ENCODE results near the gene RAB36.

DNA sequence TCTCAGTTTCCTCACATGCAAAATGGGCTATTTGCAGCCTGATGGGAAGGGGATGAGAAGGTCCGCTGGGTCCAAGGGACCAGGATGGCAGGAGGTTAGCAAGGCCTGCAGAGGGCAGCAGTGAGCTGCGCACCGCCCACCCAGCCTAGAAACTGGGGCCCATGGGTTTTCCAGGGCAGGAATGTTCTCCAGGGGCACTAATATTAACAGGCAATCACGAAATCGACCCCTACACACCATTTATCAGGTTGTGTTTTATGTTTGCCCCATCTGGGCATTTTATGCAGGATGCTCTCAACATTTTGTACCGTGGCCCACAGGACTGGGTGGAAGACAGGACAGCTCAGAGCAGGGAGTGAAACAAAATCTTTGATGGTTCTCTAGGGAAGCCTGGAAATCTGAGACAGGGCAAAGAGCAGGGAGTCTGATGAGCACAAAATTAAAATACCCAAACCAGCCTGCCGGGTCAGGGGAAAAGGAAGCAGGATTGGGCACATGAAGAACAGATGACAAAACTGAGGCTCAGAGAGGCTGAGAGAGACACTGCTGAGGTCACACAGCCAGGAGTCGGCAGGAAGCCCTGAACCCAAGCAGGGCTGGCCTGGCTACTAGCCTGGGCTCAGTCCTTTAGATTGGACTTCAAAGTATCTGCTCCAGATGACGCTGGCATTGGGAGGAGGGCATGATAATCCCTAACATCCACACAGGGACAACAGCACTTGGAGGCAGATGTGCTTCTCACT is 33.4 kb downstream of the RAB36 start:
- TF ChIP-seq, protein P1, sequence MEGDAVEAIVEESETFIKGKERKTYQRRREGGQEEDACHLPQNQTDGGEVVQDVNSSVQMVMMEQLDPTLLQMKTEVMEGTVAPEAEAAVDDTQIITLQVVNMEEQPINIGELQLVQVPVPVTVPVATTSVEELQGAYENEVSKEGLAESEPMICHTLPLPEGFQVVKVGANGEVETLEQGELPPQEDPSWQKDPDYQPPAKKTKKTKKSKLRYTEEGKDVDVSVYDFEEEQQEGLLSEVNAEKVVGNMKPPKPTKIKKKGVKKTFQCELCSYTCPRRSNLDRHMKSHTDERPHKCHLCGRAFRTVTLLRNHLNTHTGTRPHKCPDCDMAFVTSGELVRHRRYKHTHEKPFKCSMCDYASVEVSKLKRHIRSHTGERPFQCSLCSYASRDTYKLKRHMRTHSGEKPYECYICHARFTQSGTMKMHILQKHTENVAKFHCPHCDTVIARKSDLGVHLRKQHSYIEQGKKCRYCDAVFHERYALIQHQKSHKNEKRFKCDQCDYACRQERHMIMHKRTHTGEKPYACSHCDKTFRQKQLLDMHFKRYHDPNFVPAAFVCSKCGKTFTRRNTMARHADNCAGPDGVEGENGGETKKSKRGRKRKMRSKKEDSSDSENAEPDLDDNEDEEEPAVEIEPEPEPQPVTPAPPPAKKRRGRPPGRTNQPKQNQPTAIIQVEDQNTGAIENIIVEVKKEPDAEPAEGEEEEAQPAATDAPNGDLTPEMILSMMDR (IDR thresholded peaks at IDR 0.05): peak; percentile 83
- TF ChIP-seq CBX2 (IDR thresholded peaks at IDR 0.05; ENCODE audit: borderline replicate concordance, low read depth): no peak
- no peak for TF ChIP-seq EP300 (IDR thresholded peaks at IDR 0.05)
- TF ChIP-seq, protein P2, sequence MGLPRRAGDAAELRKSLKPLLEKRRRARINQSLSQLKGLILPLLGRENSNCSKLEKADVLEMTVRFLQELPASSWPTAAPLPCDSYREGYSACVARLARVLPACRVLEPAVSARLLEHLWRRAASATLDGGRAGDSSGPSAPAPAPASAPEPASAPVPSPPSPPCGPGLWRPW (IDR thresholded peaks at IDR 0.05): no peak
- no peak for TF ChIP-seq ZNF302 (CRISPR knock-in tag; IDR thresholded peaks at IDR 0.05)
